Measurements from ENCODE around the gene ADIPOR2. TPM values are rescaled to one million over a fixed set of nuclear protein-coding genes. Genes with fewer than 3 reads are reported as not detected.

ADIPOR2 gene
- polyA plus RNA-seq, 2 of the 4 experiments (the other 2 are of a cell fraction): 60.4 to 65.4 TPM

GRCh38 chr12:1827826-1828805, 137.2 kb downstream of the ADIPOR2 start:
- TF ChIP-seq TP53 (CRISPR knock-in tag; IDR thresholded peaks at IDR 0.05) (no peak), CHD4 (IDR thresholded peaks at IDR 0.05; ENCODE audit: borderline replicate concordance) (no peak), JUN (IDR thresholded peaks at IDR 0.05) (no peak), CEBPB (IDR thresholded peaks at IDR 0.05) (no peak), EHMT2 (IDR thresholded peaks at IDR 0.05; ENCODE audit: low read depth) (no peak), MAZ (IDR thresholded peaks at IDR 0.05; ENCODE audit: borderline replicate concordance, low read depth, low read length) (no peak), CBX2 (IDR thresholded peaks at IDR 0.05; ENCODE audit: borderline replicate concordance, low read depth) (no peak), HOXB5 (CRISPR knock-in tag; IDR thresholded peaks at IDR 0.05) (no peak)
- no peaks in the 10 kb centered on the region for H3K9me3 ChIP-seq
- ATAC-seq (no peak), FAIRE-seq (no peak), DNase-seq (ENCODE audit: low read depth in 1 of 2, low spot score in 1 of 2) (no peak)
- no peaks in the 10 kb centered on the region for H3K4me1 ChIP-seq
- ChIA-PET CTCF (interaction anchor here (0.9 to 1.7 kb wide), 2 partner anchors 16 to 112 kb away, joined by 3 to 6 read pairs; no protein-coding TSS in a partner anchor), POLR2A (no interaction called here)
- H3K27ac ChIP-seq: no peak overlapping the region
- WGBS (ENCODE audit: missing lambda C conversion rate): 56% methylated on average over 28 of the region's 38 CpGs
- no peak overlapping the region for H3K4me2 ChIP-seq
- no peak overlapping the region for H3K4me3 ChIP-seq

- TF ChIP-seq POLR2AphosphoS2 (conservative IDR thresholded peaks at IDR 0.05; ENCODE audit: low read length) (no peak), HOXB13 (CRISPR knock-in tag; IDR thresholded peaks at IDR 0.05; ENCODE audit: low read depth) (no peak), NR3C1 (IDR thresholded peaks at IDR 0.05) (no peak), TFCP2L1 (CRISPR knock-in tag; IDR thresholded peaks at IDR 0.05) (no peak), ATOH8 (CRISPR knock-in tag; IDR thresholded peaks at IDR 0.05; ENCODE audit: low read depth) (no peak), CBX2 (IDR thresholded peaks at IDR 0.05; ENCODE audit: borderline replicate concordance, low read depth) (no peak), CBX8 (IDR thresholded peaks at IDR 0.05) (no peak), REST (IDR thresholded peaks at IDR 0.05) (no peak), BCL3 (IDR thresholded peaks at IDR 0.05) (no peak), RARB (CRISPR knock-in tag; IDR thresholded peaks at IDR 0.05) (no peak), POLR2A (IDR thresholded peaks at IDR 0.05; ENCODE audit: low read length) (no peak), HOXA7 (CRISPR knock-in tag; IDR thresholded peaks at IDR 0.05) (no peak), GATA3 (IDR thresholded peaks at IDR 0.05; ENCODE audit: borderline replicate concordance) (no peak), FOSB (CRISPR knock-in tag; IDR thresholded peaks at IDR 0.05) (no peak), USF2 (IDR thresholded peaks at IDR 0.05) (no peak), RFX5 (IDR thresholded peaks at IDR 0.05) (no peak), ZNF302 (CRISPR knock-in tag; IDR thresholded peaks at IDR 0.05) (no peak), NFE2L2 (conservative IDR thresholded peaks at IDR 0.05; ENCODE audit: low read length) (no peak), CHD2 (IDR thresholded peaks at IDR 0.05; ENCODE audit: low read length, partially characterized antibody) (no peak)
- POLR2A ChIA-PET: no interaction called here
- CTCF ChIA-PET: interaction anchor here (0.9 to 1.7 kb wide), 2 partner anchors 16 to 111 kb away, joined by 3 to 6 read pairs; no protein-coding TSS in a partner anchor
- 65% methylated on average over 16 of the region's 16 CpGs for WGBS (ENCODE audit: missing lambda C conversion rate)
- Histone ChIP-seq H3K4me3 (no peak overlapping the region), H3K4me2 (no peak overlapping the region), H3K9me3 (no peaks in the 10 kb centered on the region), H3K27ac (no peak overlapping the region), H3K4me1 (no peaks in the 10 kb centered on the region)
- ATAC-seq (no peak), DNase-seq (ENCODE audit: low read depth in 1 of 2, low spot score in 1 of 2) (no peak), FAIRE-seq (no peak)
These were observed 138.0 kb downstream of the ADIPOR2 start for GRCh38 chr12:1828856-1829255.
